Prostate gland (tissue), 2 donors: ENCODE data around the gene PERCC1.
A peak's percentile ranks its signal among the peaks of the same experiment; 100 is the strongest.

Experiments used
- POLR2A ChIP-seq: fragments of 450-650 bp; IDR thresholded peaks from one replicate; pipeline ENCODE4 v1.6.1; 2016; ENCODE audit warnings: antibody characterized with exemption, mild to moderate bottlenecking
- POLR2AphosphoS5 ChIP-seq: sonication (generic); formaldehyde crosslinking; IDR thresholded peaks from one replicate; pipeline ENCODE4 v1.6.1; 2017; ENCODE audit warnings: antibody characterized with exemption
- TF ChIP-seq, protein P1 (sequence below), 4 experiments: fragments of 200-600 bp in 2 of 4; fragments of 450-650 bp in 2 of 4; sonication (generic) in 2 of 4; IDR thresholded peaks; 1 replicate in 3 of 4; 2 replicates in 1 of 4; pipeline ENCODE4 v1.5.1; 2016 to 2019; ENCODE audit warnings: antibody characterized with exemption in 4 of 4, mild to moderate bottlenecking in 2 of 4, moderate library complexity in 2 of 4

DNA sequence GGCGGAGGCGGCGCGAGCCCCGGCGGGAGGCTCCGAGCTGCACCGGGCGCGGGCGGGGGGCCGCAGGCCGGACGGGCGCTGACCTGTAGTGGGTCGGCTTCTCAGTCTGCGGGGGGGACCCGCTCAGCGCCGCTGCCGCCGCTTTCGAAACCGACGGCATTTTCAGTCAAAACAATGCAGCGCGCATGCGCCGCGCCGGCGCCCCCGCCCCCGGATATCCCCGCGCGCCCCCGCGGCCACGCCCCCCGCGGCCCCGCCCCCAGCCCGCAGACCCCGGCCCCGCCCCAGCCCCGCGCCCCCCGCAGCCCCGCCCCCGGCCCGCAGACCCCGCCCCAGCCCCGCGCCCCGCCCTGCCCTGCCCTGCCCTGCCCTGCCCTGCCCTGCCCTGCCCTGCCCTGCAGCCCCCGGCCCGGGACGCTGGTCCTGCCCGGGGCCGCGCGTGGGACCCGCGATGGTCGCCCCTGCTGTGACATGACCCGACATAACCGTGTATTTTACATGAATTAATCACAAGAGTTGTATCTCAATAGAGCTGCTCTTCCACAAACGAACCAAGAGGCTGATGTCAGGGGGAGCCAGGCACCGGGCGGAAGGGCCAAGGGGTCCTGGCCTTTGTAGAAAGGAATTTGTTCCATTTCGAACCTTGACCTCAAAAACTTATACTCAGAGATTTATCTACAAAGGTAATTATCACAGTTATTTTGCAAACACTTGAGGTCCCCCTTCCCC, 16.2 kb upstream of the PERCC1 start, which contains the start of gene UNKL:
- TF ChIP-seq, protein P1, sequence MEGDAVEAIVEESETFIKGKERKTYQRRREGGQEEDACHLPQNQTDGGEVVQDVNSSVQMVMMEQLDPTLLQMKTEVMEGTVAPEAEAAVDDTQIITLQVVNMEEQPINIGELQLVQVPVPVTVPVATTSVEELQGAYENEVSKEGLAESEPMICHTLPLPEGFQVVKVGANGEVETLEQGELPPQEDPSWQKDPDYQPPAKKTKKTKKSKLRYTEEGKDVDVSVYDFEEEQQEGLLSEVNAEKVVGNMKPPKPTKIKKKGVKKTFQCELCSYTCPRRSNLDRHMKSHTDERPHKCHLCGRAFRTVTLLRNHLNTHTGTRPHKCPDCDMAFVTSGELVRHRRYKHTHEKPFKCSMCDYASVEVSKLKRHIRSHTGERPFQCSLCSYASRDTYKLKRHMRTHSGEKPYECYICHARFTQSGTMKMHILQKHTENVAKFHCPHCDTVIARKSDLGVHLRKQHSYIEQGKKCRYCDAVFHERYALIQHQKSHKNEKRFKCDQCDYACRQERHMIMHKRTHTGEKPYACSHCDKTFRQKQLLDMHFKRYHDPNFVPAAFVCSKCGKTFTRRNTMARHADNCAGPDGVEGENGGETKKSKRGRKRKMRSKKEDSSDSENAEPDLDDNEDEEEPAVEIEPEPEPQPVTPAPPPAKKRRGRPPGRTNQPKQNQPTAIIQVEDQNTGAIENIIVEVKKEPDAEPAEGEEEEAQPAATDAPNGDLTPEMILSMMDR (IDR thresholded peaks at IDR 0.05): no peak
- TF ChIP-seq POLR2A (no peak), POLR2AphosphoS5 (peak; percentile 8)
